A549 (cell line): ENCODE results near the gene ARFIP1. TPM values are rescaled to one million over a fixed set of nuclear protein-coding genes. Genes with fewer than 3 reads are reported as not detected.

Experiments used
- ATAC-seq, 2 experiments: fragments of 200-7000 bp in 1 of 2; fragments of >200 bp in 1 of 2; cut with Nextera tagmentation in 1 of 2; cut with Tn5 transposase in 1 of 2; 3 replicates each; pipeline versions ENCODE4 v1.8.0 to v1.9.1; 2018 to 2020; ENCODE audit warnings: mild to moderate bottlenecking in 1 of 2, moderate library complexity in 1 of 2
- CTCF ChIA-PET: fragments of 300-600 bp; sonication (Branson Sonifier 250); formaldehyde crosslinking; extraction: SDS; loops from one replicate; lab custom pipeline; 2021; ENCODE audit warnings: antibody characterized with exemption, inconsistent platforms; lab: Yijun Ruan, JAX
- POLR2A ChIA-PET: fragments of 350-600 bp; formaldehyde crosslinking; extraction: SDS; loops from one replicate; lab custom pipeline; 2021; ENCODE audit warnings: antibody characterized with exemption, inconsistent platforms; lab: Yijun Ruan, JAX
- DNase-seq, 2 experiments: peaks; one replicate each; pipeline versions ENCODE4 v3.0.0 to v3.0.0-alpha.2; 2011 to 2016; ENCODE audit warnings: low read depth in 1 of 2, low spot score in 1 of 2
- FAIRE-seq: peaks from 2 replicates; lab custom pipeline; 2011; peaks lifted over from hg19 to GRCh38; lab: Jason Lieb, UNC
- H3K27ac ChIP-seq, 2 experiments: fragments of >200 bp; sonication (Bioruptor Twin); formaldehyde crosslinking; 3 replicates each; pipeline ENCODE4 v1.5.1; 2016 to 2017
- H3K4me1 ChIP-seq: fragments of >200 bp; sonication (Bioruptor Twin); formaldehyde crosslinking; 3 replicates; pipeline ENCODE4 v1.6.1; 2016
- H3K4me2 ChIP-seq: fragments of >200 bp; sonication (Bioruptor Twin); formaldehyde crosslinking; 3 replicates; pipeline ENCODE4 v1.6.1; 2016
- H3K4me3 ChIP-seq: fragments of >200 bp; sonication (Bioruptor Twin); formaldehyde crosslinking; 3 replicates; pipeline ENCODE4 v1.5.1; 2016
- H3K9me3 ChIP-seq: fragments of >200 bp; sonication (Bioruptor Twin); formaldehyde crosslinking; 3 replicates; pipeline ENCODE4 v1.6.1; 2016
- ATOH8 ChIP-seq: fragments of 250-450 bp; sonication (Bioruptor Pico); IDR thresholded peaks from 2 replicates; pipeline ENCODE4 v1.5.0; 2020; ENCODE audit warnings: low read depth, mild to moderate bottlenecking, moderate library complexity
- CBX2 ChIP-seq: fragments of 200-600 bp; sonication (generic); IDR thresholded peaks from 2 replicates; pipeline ENCODE4 v1.6.1; 2016; ENCODE audit warnings: low read depth, mild to moderate bottlenecking, borderline replicate concordance
- CBX8 ChIP-seq: fragments of 200-600 bp; sonication (generic); IDR thresholded peaks from 2 replicates; pipeline ENCODE4 v1.6.1; 2016
- CHD2 ChIP-seq: fragments of 150-350 bp; IDR thresholded peaks from 2 replicates; pipeline ENCODE4 v1.6.1; 2014; ENCODE audit warnings: low read length; ENCODE audit not compliant: partially characterized antibody
- CHD4 ChIP-seq: fragments of 200-600 bp; sonication (generic); IDR thresholded peaks from 2 replicates; pipeline ENCODE4 v1.6.1; 2016; ENCODE audit warnings: antibody characterized with exemption, mild to moderate bottlenecking, borderline replicate concordance
- CTCF ChIP-seq: fragments of >200 bp; sonication (Bioruptor Twin); formaldehyde crosslinking; IDR thresholded peaks from 3 replicates; pipeline ENCODE4 v1.5.1; 2016
- EHF ChIP-seq: fragments of 250-450 bp; sonication (Bioruptor Pico); IDR thresholded peaks from 2 replicates; pipeline ENCODE4 v1.5.0; 2020; ENCODE audit warnings: mild to moderate bottlenecking
- EHMT2 ChIP-seq: fragments of 200-600 bp; sonication (generic); IDR thresholded peaks from 2 replicates; pipeline ENCODE4 v1.6.1; 2016; ENCODE audit warnings: antibody characterized with exemption, low read depth, mild to moderate bottlenecking, moderate library complexity
- FOSB ChIP-seq: fragments of 250-450 bp; sonication (Bioruptor Pico); IDR thresholded peaks from 2 replicates; pipeline ENCODE4 v1.5.0; 2020; ENCODE audit warnings: mild to moderate bottlenecking, moderate library complexity
- FOXS1 ChIP-seq: fragments of 250-450 bp; sonication (Bioruptor Pico); IDR thresholded peaks from 2 replicates; pipeline ENCODE4 v1.5.0; 2020; ENCODE audit warnings: mild to moderate bottlenecking, moderate library complexity
- GATA3 ChIP-seq: IDR thresholded peaks from 2 replicates; pipeline ENCODE4 v1.6.1; 2012; ENCODE audit warnings: borderline replicate concordance
- HDAC2 ChIP-seq: fragments of 200-600 bp; sonication (generic); IDR thresholded peaks from 2 replicates; pipeline ENCODE4 v1.6.1; 2016
- HES2 ChIP-seq: fragments of >200 bp; sonication (Bioruptor Twin); formaldehyde crosslinking; IDR thresholded peaks from 2 replicates; pipeline ENCODE4 v1.6.1; 2016
- HEYL ChIP-seq: fragments of 250-450 bp; sonication (Bioruptor Pico); IDR thresholded peaks from 2 replicates; pipeline ENCODE4 v1.8.0; 2021; ENCODE audit warnings: mild to moderate bottlenecking, moderate library complexity
- KDM1A ChIP-seq: fragments of 200-600 bp; sonication (generic); IDR thresholded peaks from 2 replicates; pipeline ENCODE4 v1.6.1; 2016; ENCODE audit warnings: low read depth, mild to moderate bottlenecking
- KDM5A ChIP-seq: fragments of 200-600 bp; sonication (generic); IDR thresholded peaks from 2 replicates; pipeline ENCODE4 v1.6.1; 2016; ENCODE audit warnings: antibody characterized with exemption, mild to moderate bottlenecking
- NR3C1 ChIP-seq: fragments of >200 bp; sonication (Bioruptor Twin); formaldehyde crosslinking; IDR thresholded peaks from 3 replicates; pipeline ENCODE4 v1.6.1; 2017
- RARB ChIP-seq: fragments of 250-450 bp; sonication (Bioruptor Pico); IDR thresholded peaks from 2 replicates; pipeline ENCODE4 v1.8.0; 2021; ENCODE audit warnings: mild to moderate bottlenecking, moderate library complexity
- RFX5 ChIP-seq: fragments of 450-650 bp; IDR thresholded peaks from 2 replicates; pipeline ENCODE4 v1.7.1; 2014; ENCODE audit warnings: antibody characterized with exemption, mild to moderate bottlenecking, moderate library complexity
- RNF2 ChIP-seq: fragments of 200-600 bp; sonication (generic); IDR thresholded peaks from 2 replicates; pipeline ENCODE4 v1.6.1; 2016; ENCODE audit warnings: low read depth, mild to moderate bottlenecking, antibody characterized with exemption, moderate library complexity, borderline replicate concordance
- SMC3 ChIP-seq: fragments of >200 bp; sonication (Bioruptor Twin); formaldehyde crosslinking; IDR thresholded peaks from 3 replicates; pipeline ENCODE4 v1.6.1; 2018; ENCODE audit warnings: inconsistent platforms
- TFCP2L1 ChIP-seq: fragments of 250-450 bp; sonication (Bioruptor Pico); IDR thresholded peaks from 2 replicates; pipeline ENCODE4 v1.5.0; 2021; ENCODE audit warnings: mild to moderate bottlenecking
- ZC3H11A ChIP-seq: fragments of 450-650 bp; IDR thresholded peaks from 2 replicates; pipeline ENCODE4 v1.6.1; 2014; ENCODE audit warnings: antibody characterized with exemption, mild to moderate bottlenecking
- ZFP36 ChIP-seq: fragments of 450-650 bp; IDR thresholded peaks from 2 replicates; pipeline ENCODE4 v1.6.1; 2014; ENCODE audit warnings: borderline replicate concordance; ENCODE audit not compliant: partially characterized antibody
- ZNF302 ChIP-seq: fragments of 250-450 bp; sonication (Bioruptor Pico); IDR thresholded peaks from 2 replicates; pipeline ENCODE4 v1.9.0; 2021; ENCODE audit warnings: inconsistent platforms, mild to moderate bottlenecking, moderate library complexity
- ZSCAN20 ChIP-seq: fragments of 250-450 bp; sonication (Bioruptor Pico); IDR thresholded peaks from 2 replicates; pipeline ENCODE4 v1.8.0; 2022; ENCODE audit warnings: mild to moderate bottlenecking, moderate library complexity
- WGBS: methylation state at CpG from one replicate; pipeline ENCODE4 v1.1.6; 2017; ENCODE audit errors: missing lambda C conversion rate; 5-methylcytosine and 5-hydroxymethylcytosine counted together
- polyA plus RNA-seq, 4 experiments: library from polyadenylated mRNA; depleted of rRNA in 3 of 4; stranded (reverse); fragments of >200 nt; fragmentation: RNase III in 1 of 4; extraction: RNeasy Plus Mini Kit Qiagen cat#74134 plus additional on column Dnase treatment in 1 of 4; gene quantifications; 2 replicates in 3 of 4; 3 replicates in 1 of 4; pipeline ENCODE4 v1.2.3, GENCODE V29; 2011 to 2017

ARFIP1 gene
- polyA plus RNA-seq, 2 of the 4 experiments (the other 2 are of a cell fraction), result 17.1 to 39.2 TPM

GRCh38 chr4:152945639-152946038 is 165.9 kb downstream of the ARFIP1 start:
- H3K27ac ChIP-seq, result no peak overlapping the region
- ChIA-PET CTCF (interaction anchor here (1.4 kb wide), 1 partner anchor 140 kb away, joined by 3 read pairs; no protein-coding TSS in a partner anchor), POLR2A (no interaction called here)
- no peak for ATAC-seq
- no peak for TF ChIP-seq SMC3
- no peak for TF ChIP-seq FOSB (CRISPR knock-in tag)
- no peak for TF ChIP-seq ZFP36
- no peak for TF ChIP-seq ATOH8
- TF ChIP-seq TFCP2L1 (CRISPR knock-in tag), result no peak
- TF ChIP-seq HEYL (CRISPR knock-in tag), result no peak
- no peak for TF ChIP-seq RFX5
- TF ChIP-seq RARB (CRISPR knock-in tag), result no peak
- no peak for TF ChIP-seq ZSCAN20
- no peak overlapping the region for H3K4me2 ChIP-seq
- 93% methylated on average over 9 of the region's 9 CpGs for WGBS
- H3K4me1 ChIP-seq, result no peaks in the 10 kb centered on the region
- H3K4me3 ChIP-seq, result no peak overlapping the region
- DNase-seq, result no peak
- H3K9me3 ChIP-seq, result no peaks in the 10 kb centered on the region
- FAIRE-seq, result no peak

- no peak for DNase-seq
- H3K27ac ChIP-seq, result no peak overlapping the region
- H3K9me3 ChIP-seq, result no peaks in the 10 kb centered on the region
- peaks cover 5% of the 10 kb centered on the region; the same call in 2 of the 3 replicates for H3K4me1 ChIP-seq
- POLR2A ChIA-PET, result no interaction called here
- FAIRE-seq, result no peak
- no peak overlapping the region for H3K4me3 ChIP-seq
- 94% methylated on average over 4 of the region's 4 CpGs for WGBS
- CTCF ChIA-PET, result no interaction called here
- no peak overlapping the region for H3K4me2 ChIP-seq
- TF ChIP-seq SMC3 (no peak), HES2 (no peak), RFX5 (no peak), ZC3H11A (no peak), FOXS1 (CRISPR knock-in tag) (no peak), NR3C1 (no peak), HEYL (CRISPR knock-in tag) (no peak), CBX2 (no peak), CHD2 (no peak), GATA3 (no peak), CBX8 (no peak), ZNF302 (CRISPR knock-in tag) (no peak), TFCP2L1 (CRISPR knock-in tag) (no peak)
- no peak for ATAC-seq
These were observed 166.7 kb downstream of the ARFIP1 start for GRCh38 chr4:152946446-152946845.

GRCh38 chr4:152947311-152947710 is 167.6 kb downstream of the ARFIP1 start:
- CTCF ChIA-PET, result interaction anchor here (0.7 kb wide), 1 partner anchor 20 kb away, joined by 3 read pairs; no protein-coding TSS in a partner anchor
- POLR2A ChIA-PET, result no interaction called here
- no peak overlapping the region for H3K4me2 ChIP-seq
- FAIRE-seq (no peak), DNase-seq (no peak), ATAC-seq (no peak)
- WGBS, result 77% methylated on average over 2 of the region's 2 CpGs
- no peak overlapping the region for H3K27ac ChIP-seq
- TF ChIP-seq KDM1A (no peak), KDM5A (no peak), RNF2 (no peak), EHF (CRISPR knock-in tag) (no peak), CHD4 (no peak), EHMT2 (no peak), HDAC2 (no peak), CTCF (no peak)
- no peaks in the 10 kb centered on the region for H3K9me3 ChIP-seq
- peaks cover 10% of the 10 kb centered on the region; the same call in 2 of the 3 replicates for H3K4me1 ChIP-seq
- H3K4me3 ChIP-seq, result no peak overlapping the region
